OCI-LY1 (cell line): ENCODE measurements around the gene ELOA.

Experiments
- H2AFZ ChIP-seq: fragments of 200-600 bp; sonication (generic), shearing (Covaris generic); 2 replicates; pipeline ENCODE4 v1.6.0; 2014; ENCODE audit warnings: antibody characterized with exemption, mild to moderate bottlenecking, low read length
- H3F3A ChIP-seq: fragments of 200-600 bp; sonication (generic), shearing (Covaris generic); 2 replicates; pipeline ENCODE4 v1.6.0; 2014; ENCODE audit warnings: mild to moderate bottlenecking, antibody characterized with exemption, low read length, moderate library complexity; ENCODE audit not compliant: insufficient read depth
- H3K27ac ChIP-seq: fragments of 200-600 bp; sonication (generic); 2 replicates; pipeline ENCODE4 v1.5.1; 2014; ENCODE audit warnings: low read length, mixed run types, mild to moderate bottlenecking, low read depth; ENCODE audit not compliant: poor library complexity, severe bottlenecking
- H3K27me3 ChIP-seq: fragments of 200-600 bp; sonication (generic); 2 replicates; pipeline ENCODE4 v1.6.0; 2014; ENCODE audit warnings: antibody characterized with exemption, mild to moderate bottlenecking, low read length, moderate library complexity; ENCODE audit not compliant: insufficient read depth
- H3K36me3 ChIP-seq: fragments of 200-600 bp; sonication (generic); 2 replicates; pipeline ENCODE4 v1.6.1; 2014; ENCODE audit warnings: mild to moderate bottlenecking, antibody characterized with exemption, low read length, moderate library complexity, mixed read lengths; ENCODE audit not compliant: insufficient read depth
- H3K4me1 ChIP-seq: fragments of 200-600 bp; sonication (generic); 2 replicates; pipeline ENCODE4 v1.5.1; 2014; ENCODE audit warnings: mild to moderate bottlenecking, low read length, moderate library complexity; ENCODE audit not compliant: insufficient read depth, severe bottlenecking
- H3K4me2 ChIP-seq: fragments of 200-600 bp; sonication (generic), shearing (Covaris generic); 2 replicates; pipeline ENCODE4 v1.6.1; 2014; ENCODE audit warnings: low read length
- H3K4me3 ChIP-seq: fragments of 200-600 bp; sonication (generic); 2 replicates; pipeline ENCODE4 v1.5.1; 2014; ENCODE audit warnings: low read length, low read depth, mild to moderate bottlenecking, mixed read lengths; ENCODE audit not compliant: poor library complexity, severe bottlenecking
- H3K79me2 ChIP-seq: fragments of 200-600 bp; shearing (Covaris generic); 2 replicates; pipeline ENCODE4 v1.6.1; 2016; ENCODE audit warnings: mixed run types, low read length, mixed read lengths; ENCODE audit not compliant: insufficient read depth
- H3K9ac ChIP-seq: fragments of 200-600 bp; sonication (generic), shearing (Covaris generic); 2 replicates; pipeline ENCODE4 v1.6.1; 2014; ENCODE audit warnings: mild to moderate bottlenecking, low read length, mixed read lengths
- H3K9me2 ChIP-seq: fragments of 200-600 bp; sonication (generic), shearing (Covaris generic); 2 replicates; pipeline ENCODE4 v1.6.1; 2014; ENCODE audit warnings: low read depth, mild to moderate bottlenecking, low read length, mixed read lengths
- H3K9me3 ChIP-seq: fragments of 200-600 bp; shearing (Covaris generic); 2 replicates; pipeline ENCODE4 v1.6.1; 2014; ENCODE audit warnings: low read length, mixed read lengths
- H4K20me1 ChIP-seq: fragments of 200-600 bp; sonication (generic), shearing (Covaris generic); 2 replicates; pipeline ENCODE4 v1.6.0; 2016; ENCODE audit warnings: mild to moderate bottlenecking, low read length; ENCODE audit not compliant: insufficient read depth
- CTCF ChIP-seq: fragments of 200-600 bp; sonication (generic), shearing (Covaris generic); IDR thresholded peaks from 2 replicates; pipeline ENCODE4 v1.5.1; 2017; ENCODE audit warnings: mild to moderate bottlenecking, antibody characterized with exemption, low read length, moderate library complexity, mixed read lengths
- EZH2 ChIP-seq: fragments of 200-600 bp; sonication (generic), shearing (Covaris generic); IDR thresholded peaks from 2 replicates; pipeline ENCODE4 v1.8.0; 2017; ENCODE audit warnings: borderline replicate concordance, mixed run types, mild to moderate bottlenecking, antibody characterized with exemption, low read length, moderate library complexity, mixed read lengths

Gene ELOA

GRCh38 chr1:23736437-23737134 is 6.7 kb upstream of the ELOA start:
- Histone ChIP-seq H3K4me2 (no peak overlapping the region), H3K9ac (no peak overlapping the region), H3K36me3 (no peaks in the 10 kb centered on the region), H2AFZ (no peak overlapping the region), H3K27ac (no peak overlapping the region), H3K4me3 (no peak overlapping the region), H3K27me3 (no peaks in the 10 kb centered on the region), H3K4me1 (no peaks in the 10 kb centered on the region), H3F3A (no peaks in the 10 kb centered on the region), H3K9me3 (no peaks in the 10 kb centered on the region), H3K79me2 (no peaks in the 10 kb centered on the region), H3K9me2 (no peaks in the 10 kb centered on the region), H4K20me1 (no peaks in the 10 kb centered on the region)
- no peak for TF ChIP-seq EZH2
- no peak for TF ChIP-seq CTCF

- H3K36me3 ChIP-seq, result peaks cover 7% of the 10 kb centered on the region
- TF ChIP-seq CTCF (no peak), EZH2 (no peak)
Measured at GRCh38 chr1:23741609-23742008, 1.7 kb upstream of the ELOA start.

DNA sequence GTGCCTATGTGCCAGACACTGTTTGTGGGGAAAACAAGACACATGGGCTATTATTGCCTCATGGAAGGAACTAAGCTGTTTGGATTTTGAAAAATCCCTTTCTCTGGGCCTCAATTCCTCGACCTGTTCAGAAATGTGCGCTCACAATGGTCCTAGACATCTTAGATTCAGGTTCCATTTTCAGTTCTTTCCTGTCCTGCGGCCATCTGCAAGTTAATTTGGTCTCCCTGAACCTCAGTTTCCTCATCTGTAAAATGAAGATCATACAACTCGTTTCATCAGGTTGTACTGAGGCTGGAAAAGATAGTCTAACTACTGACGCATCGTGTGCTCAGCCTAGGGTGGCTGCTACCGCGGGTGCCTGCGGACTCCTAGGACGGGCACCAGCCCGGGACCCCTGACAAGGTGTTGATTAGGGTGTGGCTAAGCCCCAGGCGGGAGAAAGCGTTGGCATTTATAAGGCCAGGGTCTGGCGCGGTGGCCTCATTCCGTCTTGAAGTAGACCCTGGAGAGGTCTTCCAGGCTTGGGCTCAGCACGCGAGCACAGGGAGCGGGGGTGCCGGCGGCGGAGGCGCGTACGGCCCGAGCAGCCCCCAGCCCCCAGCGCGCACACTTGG is 493 bp upstream of the ELOA start:
- H2AFZ ChIP-seq, result no peak overlapping the region
- H3K9me2 ChIP-seq, result no peaks in the 10 kb centered on the region
- H4K20me1 ChIP-seq, result no peaks in the 10 kb centered on the region
- H3K4me3 ChIP-seq, result peak overlapping the region; percentile 88
- H3K27ac ChIP-seq, result no peak overlapping the region
- peaks cover 29% of the 10 kb centered on the region for H3K4me1 ChIP-seq
- H3K9me3 ChIP-seq, result no peaks in the 10 kb centered on the region
- H3K36me3 ChIP-seq, result peaks cover 16% of the 10 kb centered on the region
- H3K4me2 ChIP-seq, result peak overlapping the region; percentile 69
- 0 out of 2 replicates have a peak, but pooled peaks cover 4% of the 10 kb centered on the region for H3F3A ChIP-seq
- H3K9ac ChIP-seq, result peak overlapping the region; percentile 86
- peaks cover 34% of the 10 kb centered on the region for H3K79me2 ChIP-seq
- H3K27me3 ChIP-seq, result no peaks in the 10 kb centered on the region
- TF ChIP-seq CTCF, result no peak
- no peak for TF ChIP-seq EZH2

More at GRCh38 chr1:23741609-23742008, 1.7 kb upstream of the ELOA start:
- H3K79me2 ChIP-seq, result peaks cover 22% of the 10 kb centered on the region
- H3K4me2 ChIP-seq, result no peak overlapping the region
- H3K4me3 ChIP-seq, result no peak overlapping the region
- no peak overlapping the region for H2AFZ ChIP-seq
- no peak overlapping the region for H3K27ac ChIP-seq
- no peaks in the 10 kb centered on the region for H3K9me2 ChIP-seq
- no peaks in the 10 kb centered on the region for H4K20me1 ChIP-seq
- H3K4me1 ChIP-seq, result peaks cover 24% of the 10 kb centered on the region
- H3F3A ChIP-seq, result 0 out of 2 replicates have a peak, but pooled peaks cover 4% of the 10 kb centered on the region
- no peaks in the 10 kb centered on the region for H3K9me3 ChIP-seq
- no peaks in the 10 kb centered on the region for H3K27me3 ChIP-seq
- H3K9ac ChIP-seq, result no peak overlapping the region
